ENCODE results near the gene CX3CL1.
"Not testable (repeated sequence)": the region's sequence is repeated elsewhere in the genome, so short reads cannot be mapped to it uniquely, and the experiment has no call there.

CX3CL1 gene

GRCh38 chr16:57372372-57373116, at the start of gene CX3CL1:
Gene CX3CL1, plus strand, starts transcription at chr16:57372490. Its CDS starts 79 bp downstream, at chr16:57372569.
- no peak for DNase-seq

DNA sequence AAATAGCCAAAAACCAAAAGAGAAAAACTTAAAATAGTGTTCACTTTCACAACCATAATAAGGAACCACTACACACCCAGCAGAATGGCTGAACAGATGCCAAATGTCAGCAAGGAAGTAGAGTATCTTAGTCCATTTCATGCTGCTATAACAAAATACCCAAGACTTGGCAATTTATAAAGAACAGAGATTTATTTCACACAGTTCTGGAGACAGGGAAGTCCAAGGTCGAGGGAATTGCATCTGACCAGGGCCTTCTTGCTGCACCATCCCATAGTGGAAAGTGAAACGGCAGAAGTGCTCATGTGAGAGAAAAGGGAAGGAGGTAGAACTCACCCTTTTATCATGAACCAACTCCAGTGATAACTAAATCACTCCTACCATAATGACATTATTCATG, 47.5 kb upstream of the CX3CL1 start:
- no peak for DNase-seq

- DNase-seq, result no peak
Measured at GRCh38 chr16:57325458-57325857, 46.8 kb upstream of the CX3CL1 start.

DNA sequence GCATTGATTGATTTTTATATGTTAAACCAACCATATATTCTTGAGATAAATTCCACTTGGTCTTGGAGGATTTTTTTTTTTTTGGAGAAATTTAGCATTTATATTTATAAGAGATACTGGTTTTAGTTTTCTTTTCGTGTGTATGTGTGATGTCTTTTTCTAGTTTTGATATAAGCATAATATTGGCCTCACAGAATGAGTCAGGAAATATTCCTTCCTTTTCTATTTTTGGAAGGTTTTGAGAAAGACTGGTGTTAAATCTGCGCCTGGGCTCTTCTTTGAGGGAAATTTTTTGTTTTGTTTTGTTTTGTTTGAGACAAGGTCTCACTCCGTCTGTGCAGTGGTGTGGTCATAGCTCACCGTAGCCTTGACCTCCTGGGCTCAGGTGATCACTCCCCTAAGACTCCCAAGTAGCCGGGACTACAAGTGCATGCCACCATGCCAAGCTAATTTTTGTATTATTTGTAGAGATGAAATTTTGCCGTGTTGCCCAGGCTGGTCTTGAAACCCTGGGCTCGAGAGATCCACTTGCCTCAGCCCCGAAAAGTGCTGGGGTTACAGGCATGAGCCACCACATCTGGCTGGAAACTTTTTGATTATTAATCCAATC, 42.5 kb upstream of the CX3CL1 start:
- DNase-seq, result no peak

- DNase-seq, result no peak
Measured at GRCh38 chr16:57331355-57331754, 40.9 kb upstream of the CX3CL1 start.

DNA sequence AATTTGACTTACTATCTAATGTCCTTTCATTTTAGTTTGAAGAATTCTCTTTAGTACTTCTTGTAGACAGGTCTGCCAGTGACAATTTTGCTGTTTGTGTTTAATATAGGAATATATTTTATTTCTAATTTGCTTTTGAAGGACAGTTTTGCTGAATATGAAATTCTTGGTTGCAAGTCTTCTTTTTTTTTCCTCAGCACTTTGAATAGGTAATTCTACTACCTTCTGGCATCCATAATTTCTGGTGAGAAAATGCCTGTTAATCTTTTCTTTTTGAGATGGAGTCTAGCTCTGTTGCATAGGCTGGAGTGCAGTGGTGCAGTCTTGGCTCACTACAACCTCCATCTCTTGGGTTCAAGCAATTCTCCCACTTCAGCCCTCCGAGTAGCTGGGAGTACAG, 38.9 kb upstream of the CX3CL1 start:
- DNase-seq, result no peak

DNA sequence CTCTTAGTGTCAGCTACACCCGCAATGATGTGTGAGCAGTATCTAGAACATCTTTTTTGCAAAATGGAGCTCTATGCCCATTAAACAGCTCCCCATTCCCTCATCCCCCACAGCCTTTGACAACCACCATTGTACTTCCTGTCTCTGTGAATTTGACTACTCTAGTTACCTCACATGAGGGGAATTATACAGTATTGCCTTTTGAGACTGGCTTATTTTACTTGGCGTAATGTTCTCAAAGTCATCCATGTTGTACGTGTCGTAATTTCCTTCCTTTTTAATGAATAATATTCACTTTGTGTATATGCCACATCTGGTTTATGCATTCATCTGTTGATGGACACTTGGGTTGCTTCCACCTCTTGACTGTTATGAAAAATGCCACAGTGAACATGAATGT, 36.9 kb upstream of the CX3CL1 start:
- no peak for DNase-seq

DNA sequence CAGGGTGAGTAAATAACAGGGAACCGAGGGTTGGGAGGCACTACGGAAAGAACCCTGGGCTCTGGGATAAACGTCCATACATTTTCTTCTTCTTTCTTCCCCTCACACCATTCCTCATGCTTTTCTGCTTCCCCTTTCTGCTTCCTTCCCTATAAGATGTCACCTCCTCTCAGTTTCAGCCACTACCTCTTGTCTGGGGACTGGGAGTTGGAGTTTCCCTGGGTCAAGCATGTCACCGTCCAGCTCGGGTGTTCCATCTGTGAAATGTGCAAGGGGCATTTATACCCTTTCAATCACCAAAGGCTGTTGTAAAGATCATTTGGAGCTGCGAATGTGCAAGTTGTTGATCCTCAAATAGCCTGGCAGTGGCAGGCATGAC, 31.2 kb upstream of the CX3CL1 start:
- DNase-seq, result no peak

- DNase-seq, result peak; percentile 3
Measured at GRCh38 chr16:57341441-57342303, 30.6 kb upstream of the CX3CL1 start.

- DNase-seq, result not testable (repeated sequence)
Measured at GRCh38 chr16:57342606-57343005, 29.7 kb upstream of the CX3CL1 start.

DNA sequence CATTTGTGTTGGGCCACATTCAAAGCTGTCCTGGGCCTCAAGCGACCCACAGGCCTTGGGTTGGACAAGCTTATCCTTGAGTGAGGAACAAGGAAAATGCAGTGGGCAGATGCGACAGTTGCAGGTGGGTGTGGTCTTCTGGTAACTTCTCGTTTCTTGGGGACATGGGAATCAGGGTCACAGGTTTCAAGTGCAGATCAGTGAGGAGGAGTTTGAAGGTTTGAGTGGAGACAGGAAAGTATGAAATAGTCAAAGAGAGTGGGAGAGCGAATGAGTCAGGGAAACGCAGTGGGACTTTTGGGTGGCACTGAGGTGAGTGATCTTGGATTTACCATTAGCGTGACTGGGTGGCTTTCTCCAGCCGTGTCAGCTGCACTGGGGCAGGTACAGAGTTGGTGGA, 29.1 kb upstream of the CX3CL1 start:
- no peak for DNase-seq

DNA sequence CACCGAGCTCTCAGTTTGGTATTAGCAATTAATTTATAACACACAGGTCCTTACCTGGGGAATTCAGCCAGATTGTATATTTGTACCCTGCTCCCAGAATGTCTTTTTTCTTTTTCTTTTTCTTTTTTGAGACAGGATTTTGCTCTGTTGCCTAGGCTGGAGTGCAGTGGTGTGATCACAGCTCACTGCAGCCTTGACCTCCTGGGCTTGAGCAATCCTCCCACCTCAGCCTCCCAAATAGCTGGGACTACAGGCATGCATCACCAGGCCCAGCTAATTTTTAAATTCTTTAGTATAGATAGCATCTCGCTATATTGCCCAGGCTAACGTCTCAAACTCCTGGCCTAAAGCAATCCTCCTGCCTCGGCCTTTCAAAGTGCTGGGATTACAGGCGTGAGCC, 28.2 kb upstream of the CX3CL1 start:
- DNase-seq, result not testable (repeated sequence)

DNA sequence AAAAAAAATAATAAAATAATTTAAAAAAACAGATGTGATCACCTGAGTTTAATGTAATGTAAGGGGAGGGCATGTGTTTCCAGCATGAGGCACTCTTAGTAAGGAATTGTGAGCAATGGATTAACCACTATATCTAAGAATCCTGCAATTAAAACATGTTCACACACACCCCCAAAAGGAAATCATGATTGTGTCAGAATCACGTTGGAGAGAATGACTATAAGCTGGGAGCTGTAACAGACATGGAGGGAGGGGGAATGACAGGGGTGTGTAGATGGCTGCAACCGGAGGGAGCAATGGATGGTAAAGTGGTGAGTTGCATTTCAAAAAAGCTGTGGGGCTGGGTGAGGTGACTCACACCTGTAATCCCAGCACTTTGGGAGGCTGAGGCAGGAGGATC, 27.3 kb upstream of the CX3CL1 start:
- DNase-seq, result no peak

DNA sequence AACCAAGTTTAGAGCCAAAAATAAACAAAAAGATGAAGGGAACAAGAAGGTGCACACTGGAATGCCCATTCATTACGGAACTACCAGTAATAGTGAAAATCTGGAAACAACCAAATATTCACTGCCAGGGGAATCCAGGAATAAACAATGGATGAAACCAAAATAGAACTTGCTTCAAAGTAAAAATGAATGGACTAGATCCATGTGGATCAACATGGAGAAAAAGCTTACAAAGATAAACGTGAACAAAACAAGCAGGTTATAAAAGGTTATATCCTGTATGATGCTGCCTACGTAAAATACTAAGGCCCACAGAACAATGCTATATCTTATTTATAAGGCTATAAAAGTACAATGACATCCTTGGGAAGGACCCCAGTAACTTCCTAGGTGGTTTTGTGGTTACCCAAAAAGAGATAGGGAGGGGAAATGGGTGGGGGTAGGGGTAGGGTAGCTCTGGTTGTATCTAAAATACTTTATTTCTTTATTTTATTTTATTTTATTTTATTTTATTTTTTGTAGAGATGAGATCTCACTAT, 26.6 kb upstream of the CX3CL1 start:
- DNase-seq, result no peak

DNA sequence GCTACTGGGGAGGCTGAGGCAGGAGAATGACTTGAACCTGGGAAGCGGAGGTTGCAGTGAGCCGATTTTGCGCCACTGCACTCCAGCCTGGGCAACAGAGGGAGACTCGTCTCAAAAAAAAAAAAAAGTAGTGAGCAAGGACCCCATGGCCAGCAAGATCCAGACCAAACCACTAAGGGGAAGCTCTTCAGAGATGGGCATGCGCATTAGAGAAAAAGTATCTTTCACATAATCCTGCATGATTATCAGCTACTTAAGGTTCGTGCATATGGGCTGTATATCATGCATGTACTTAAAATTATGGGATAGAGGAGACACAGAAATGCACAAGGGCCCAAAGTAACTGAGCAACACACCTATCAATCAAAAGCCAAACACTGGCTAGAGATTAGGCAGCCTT, 24.4 kb upstream of the CX3CL1 start:
- DNase-seq, result no peak

GRCh38 chr16:57348327-57348726, 24.0 kb upstream of the CX3CL1 start:
- no peak for DNase-seq

GRCh38 chr16:57349212-57350031, 22.9 kb upstream of the CX3CL1 start:
- DNase-seq, result no peak

- no peak for DNase-seq
Measured at GRCh38 chr16:57352636-57353047, 19.6 kb upstream of the CX3CL1 start.

DNA sequence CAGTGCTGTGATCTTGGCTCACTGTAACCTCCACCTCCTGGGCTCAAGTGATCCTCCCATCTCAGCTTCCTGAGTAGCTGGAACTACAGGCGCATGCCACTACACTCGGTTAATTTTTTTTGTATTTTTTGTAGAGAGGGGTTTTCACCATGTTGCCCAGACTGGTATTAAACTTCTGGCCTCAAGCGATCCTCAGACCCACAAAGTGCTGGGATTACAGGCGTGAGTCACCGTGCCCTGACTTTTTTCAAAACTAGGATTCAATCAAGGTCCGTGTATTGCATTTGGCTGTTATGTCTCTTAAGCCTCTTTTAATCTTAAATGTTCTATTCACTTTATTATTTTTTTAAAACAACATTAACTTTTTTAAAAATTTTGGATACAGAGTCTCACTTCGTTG, 18.0 kb upstream of the CX3CL1 start:
- DNase-seq, result no peak

- no peak for DNase-seq
Measured at GRCh38 chr16:57355898-57356414, 16.3 kb upstream of the CX3CL1 start.

GRCh38 chr16:57356547-57356946, 15.7 kb upstream of the CX3CL1 start:
- DNase-seq, result no peak

DNA sequence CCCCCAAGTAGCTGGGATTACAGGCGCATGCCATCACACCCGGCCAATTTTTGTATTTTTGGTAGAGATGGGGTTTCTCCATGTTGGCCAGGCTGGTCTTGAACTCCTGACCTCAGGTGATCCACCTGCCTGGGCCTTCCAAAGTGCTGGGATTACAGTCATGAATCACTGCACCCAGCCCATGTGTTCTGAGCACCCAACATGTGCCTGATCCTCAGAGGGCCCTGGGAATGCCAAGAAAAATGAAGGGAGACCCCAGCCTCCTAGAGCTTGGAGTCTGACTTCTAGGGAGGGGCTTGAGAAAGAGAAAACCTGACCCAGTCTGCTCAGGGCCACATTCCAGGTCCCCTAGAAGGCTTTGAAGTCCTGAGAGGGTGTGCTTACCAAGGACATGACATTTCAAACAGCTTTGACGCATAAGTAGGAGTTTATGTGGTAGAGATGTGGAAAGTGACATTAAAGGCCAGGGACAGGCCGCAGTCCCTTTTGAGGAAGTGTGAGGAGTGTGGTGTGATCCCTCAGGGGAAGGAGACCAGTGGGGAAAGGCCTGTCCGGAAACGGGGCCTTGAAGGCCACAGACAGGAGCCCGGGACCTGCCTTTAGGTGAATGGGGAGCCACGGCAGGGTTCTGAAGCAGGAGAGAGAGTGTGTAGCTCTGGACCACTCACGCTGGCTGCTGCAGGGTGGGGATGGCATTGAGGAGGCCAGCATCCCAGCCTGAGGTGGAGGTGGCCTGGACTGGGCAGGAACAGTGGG, 14.8 kb upstream of the CX3CL1 start:
- no peak for DNase-seq
